T-helper 22 cell (primary cell): ENCODE measurements around the gene RASA3.
"Not testable (repeated sequence)": the region's sequence is repeated elsewhere in the genome, so short reads cannot be mapped to it uniquely, and the experiment has no call there.

Experiments
- DNase-seq: peaks from one replicate; pipeline ENCODE4 v3.0.0-alpha.2; 2020; ENCODE audit warnings: low read depth

Gene RASA3

GRCh38 chr13:114127473-114128347 is 4.7 kb downstream of the RASA3 start:
- no peak for DNase-seq

- no peak for DNase-seq
Observed at GRCh38 chr13:114126789-114127472, 5.5 kb downstream of the RASA3 start.

- DNase-seq, result not testable (repeated sequence)
Observed at GRCh38 chr13:114126086-114126485, 6.3 kb downstream of the RASA3 start.

GRCh38 chr13:114125589-114125988 is 6.8 kb downstream of the RASA3 start:
- DNase-seq, result no peak

GRCh38 chr13:114124921-114125320 is 7.5 kb downstream of the RASA3 start:
- peak; percentile 54 for DNase-seq

GRCh38 chr13:114124431-114124830 is 8.0 kb downstream of the RASA3 start:
- no peak for DNase-seq

GRCh38 chr13:114123876-114124275 is 8.5 kb downstream of the RASA3 start:
- no peak for DNase-seq

- DNase-seq, result no peak
Observed at GRCh38 chr13:114123448-114123847, 9.0 kb downstream of the RASA3 start.

GRCh38 chr13:114122591-114123211 is 9.7 kb downstream of the RASA3 start:
- DNase-seq, result no peak

GRCh38 chr13:114122127-114122511 is 10.3 kb downstream of the RASA3 start:
- no peak for DNase-seq

GRCh38 chr13:114121496-114122126 is 10.8 kb downstream of the RASA3 start:
- DNase-seq, result no peak

- no peak for DNase-seq
Observed at GRCh38 chr13:114121031-114121430, 11.4 kb downstream of the RASA3 start.

- DNase-seq, result no peak
Observed at GRCh38 chr13:114120591-114121011, 11.8 kb downstream of the RASA3 start.

- no peak for DNase-seq
Observed at GRCh38 chr13:114119196-114119595, 13.2 kb downstream of the RASA3 start.

- no peak for DNase-seq
Observed at GRCh38 chr13:114118511-114119123, 13.8 kb downstream of the RASA3 start.

GRCh38 chr13:114118086-114118485 is 14.3 kb downstream of the RASA3 start:
- no peak for DNase-seq

GRCh38 chr13:114117341-114117874 is 15.0 kb downstream of the RASA3 start:
- DNase-seq, result not testable (repeated sequence)

- no peak for DNase-seq
Observed at GRCh38 chr13:114116734-114117133, 15.7 kb downstream of the RASA3 start.

- DNase-seq, result no peak
Observed at GRCh38 chr13:114115796-114116195, 16.6 kb downstream of the RASA3 start.

- DNase-seq, result no peak
Observed at GRCh38 chr13:114115191-114115671, 17.2 kb downstream of the RASA3 start.

- not testable (repeated sequence) for DNase-seq
Observed at GRCh38 chr13:114114666-114115065, 17.8 kb downstream of the RASA3 start.
